GM12878 (cell line): ENCODE measurements around the gene PDIA5. TPM values are rescaled to one million over a fixed set of nuclear protein-coding genes. Genes with fewer than 3 reads are reported as not detected.

Experiments
- ATAC-seq: fragments of 200-7000 bp; cut with Tn5 transposase; 3 replicates; pipeline ENCODE4 v1.9.1; 2020; ENCODE audit warnings: mild to moderate bottlenecking, moderate library complexity
- BruUV-seq: library from RNA; stranded (reverse); fragments of 400-500 nt; replicated peaks from 2 replicates; lab custom pipeline; 2021; lab: Mats Ljungman, UMichigan
- CTCF ChIA-PET: fragments of 300-600 bp; sonication (Branson Sonifier 250); formaldehyde crosslinking; extraction: SDS; loops from one replicate; lab custom pipeline; 2021; ENCODE audit warnings: inconsistent platforms; lab: Yijun Ruan, JAX
- POLR2A ChIA-PET: fragments of 350-600 bp; formaldehyde crosslinking; extraction: SDS; loops from one replicate; lab custom pipeline; 2021; ENCODE audit warnings: inconsistent platforms; lab: Charles Lee
- RAD21 ChIA-PET: fragments of 300-600 bp; sonication (Branson Sonifier 250); formaldehyde crosslinking; loops from one replicate; lab custom pipeline; 2023; ENCODE audit warnings: antibody characterized with exemption; ENCODE audit not compliant: unreplicated experiment; lab: Charles Lee
- SMC1A ChIA-PET: fragments of 300-600 bp; sonication (Branson Sonifier 250); formaldehyde crosslinking; loops from one replicate; lab custom pipeline; 2023; ENCODE audit not compliant: unreplicated experiment, uncharacterized antibody; lab: Charles Lee
- DNase-seq: peaks from one replicate; pipeline ENCODE4 v3.0.0-alpha.2; 2011; ENCODE audit warnings: low read depth, low spot score
- FAIRE-seq: peaks from 3 replicates; lab custom pipeline; 2011; peaks lifted over from hg19 to GRCh38; lab: Jason Lieb, UNC
- H2AFZ ChIP-seq: 2 replicates; pipeline ENCODE4 v1.6.0; 2011; ENCODE audit warnings: low read depth, low read length, control low read depth; ENCODE audit not compliant: control insufficient read depth
- H3K27ac ChIP-seq: 2 replicates; pipeline ENCODE4 v1.5.1; 2011; ENCODE audit warnings: control low read depth; ENCODE audit not compliant: control insufficient read depth, insufficient read depth
- H3K27me3 ChIP-seq, 2 experiments: replicated peaks in 1 of 2; 2 replicates each; pipeline versions ENCODE4 v1.6.0 to v1.6.1; 2011; ENCODE audit warnings: low read length in 1 of 2; ENCODE audit not compliant: control insufficient read depth in 2 of 2, insufficient read depth in 2 of 2
- H3K36me3 ChIP-seq, 2 experiments: 2 replicates each; pipeline ENCODE4 v1.5.1; 2011; ENCODE audit warnings: low read length in 1 of 2; ENCODE audit not compliant: control insufficient read depth in 2 of 2, insufficient read depth in 2 of 2
- H3K4me1 ChIP-seq: 2 replicates; pipeline ENCODE4 v1.6.1; 2011; ENCODE audit warnings: mild to moderate bottlenecking, low read length, moderate library complexity, mixed read lengths; ENCODE audit not compliant: control insufficient read depth, insufficient read depth
- H3K4me2 ChIP-seq: 2 replicates; pipeline ENCODE4 v1.6.0; 2011; ENCODE audit warnings: control low read depth; ENCODE audit not compliant: control insufficient read depth, insufficient read depth
- H3K4me3 ChIP-seq: fragments of 200-600 bp; sonication (generic); 2 replicates; pipeline ENCODE4 v1.5.1; 2016
- H3K79me2 ChIP-seq: 2 replicates; pipeline ENCODE4 v1.6.0; 2011; ENCODE audit warnings: low read length; ENCODE audit not compliant: control insufficient read depth, insufficient read depth
- H3K9ac ChIP-seq: 2 replicates; pipeline ENCODE4 v1.8.0; 2011; ENCODE audit warnings: low read length, control low read depth, mixed read lengths; ENCODE audit not compliant: control insufficient read depth, insufficient read depth
- H3K9me3 ChIP-seq: replicated peaks from 3 replicates; pipeline ENCODE4 v1.5.1; 2011; ENCODE audit warnings: mild to moderate bottlenecking, low read length; ENCODE audit not compliant: control insufficient read depth, insufficient read depth
- H4K20me1 ChIP-seq: 2 replicates; pipeline ENCODE4 v1.6.0; 2011; ENCODE audit not compliant: control insufficient read depth, insufficient read depth
- BCL11A ChIP-seq: IDR thresholded peaks from 2 replicates; pipeline ENCODE4 v1.6.1; 2011; ENCODE audit warnings: low read depth, low read length
- BRCA1 ChIP-seq: IDR thresholded peaks from 2 replicates; pipeline ENCODE4 v1.6.1; 2011; ENCODE audit warnings: low read depth, low read length, improper control_type of control experiment
- CBFB ChIP-seq: IDR thresholded peaks from 2 replicates; pipeline ENCODE4 v1.6.1; 2016; ENCODE audit warnings: antibody characterized with exemption, low read depth
- CHD4 ChIP-seq: fragments of 200-600 bp; sonication (generic); IDR thresholded peaks from 2 replicates; pipeline ENCODE4 v1.6.1; 2016; ENCODE audit warnings: mild to moderate bottlenecking
- EED ChIP-seq: sonication (generic); IDR thresholded peaks from 2 replicates; pipeline ENCODE4 v1.6.1; 2016; ENCODE audit warnings: antibody characterized with exemption, low read depth
- FOS ChIP-seq: IDR thresholded peaks from 3 replicates; pipeline ENCODE4 v1.6.1; 2011; ENCODE audit warnings: borderline replicate concordance; ENCODE audit not compliant: insufficient read length; ENCODE audit errors: extremely low read depth
- FOXM1 ChIP-seq: IDR thresholded peaks from 2 replicates; pipeline ENCODE4 v1.6.1; 2012; ENCODE audit warnings: low read depth, mild to moderate bottlenecking, inconsistent platforms, low read length, moderate library complexity
- HCFC1 ChIP-seq: fragments of 150-350 bp; IDR thresholded peaks from 2 replicates; pipeline ENCODE4 v1.6.1; 2014; ENCODE audit warnings: low read length
- HDAC6 ChIP-seq: fragments of 200-600 bp; sonication (generic); IDR thresholded peaks from one replicate; pipeline ENCODE4 v1.8.0; 2017; ENCODE audit warnings: antibody characterized with exemption; ENCODE audit not compliant: unreplicated experiment
- KLF5 ChIP-seq: fragments of 450-650 bp; IDR thresholded peaks from 2 replicates; pipeline ENCODE4 v1.6.1; 2014; ENCODE audit warnings: mild to moderate bottlenecking; ENCODE audit not compliant: partially characterized antibody
- MEF2A ChIP-seq: IDR thresholded peaks from 2 replicates; pipeline ENCODE4 v1.6.1; 2011; ENCODE audit warnings: low read depth, mild to moderate bottlenecking, low read length, moderate library complexity; ENCODE audit not compliant: insufficient read depth
- NBN ChIP-seq: fragments of 450-650 bp; IDR thresholded peaks from 2 replicates; pipeline ENCODE4 v1.6.1; 2016
- NR2C2 ChIP-seq: IDR thresholded peaks from 2 replicates; pipeline ENCODE4 v1.6.1; 2011; ENCODE audit warnings: borderline replicate concordance, low read depth; ENCODE audit not compliant: control insufficient read depth, insufficient read length
- POLR2AphosphoS2 ChIP-seq: IDR thresholded peaks from 2 replicates; pipeline ENCODE4 v1.6.1; 2011; ENCODE audit warnings: low read depth, mild to moderate bottlenecking, low read length, improper control_type of control experiment, moderate library complexity
- RELA ChIP-seq: fragments of 450-650 bp; IDR thresholded peaks from 2 replicates; pipeline ENCODE4 v1.8.0; 2014; ENCODE audit warnings: borderline replicate concordance; ENCODE audit not compliant: partially characterized antibody
- SIX5 ChIP-seq: IDR thresholded peaks from 2 replicates; pipeline ENCODE4 v1.6.1; 2011; ENCODE audit warnings: mild to moderate bottlenecking, low read depth, low read length, moderate library complexity; ENCODE audit not compliant: severe bottlenecking
- SREBF2 ChIP-seq: IDR thresholded peaks from 2 replicates; pipeline ENCODE4 v1.6.1; 2012; ENCODE audit warnings: mild to moderate bottlenecking, low read length
- SRF ChIP-seq, 2 experiments: IDR thresholded peaks; 2 replicates each; pipeline ENCODE4 v1.6.1; 2011; ENCODE audit warnings: low read depth in 2 of 2, low read length in 2 of 2, mild to moderate bottlenecking in 1 of 2, moderate library complexity in 1 of 2
- YBX1 ChIP-seq: fragments of 450-650 bp; IDR thresholded peaks from 2 replicates; pipeline ENCODE4 v1.6.1; 2016; ENCODE audit warnings: antibody characterized with exemption
- YY1 ChIP-seq: IDR thresholded peaks from 2 replicates; pipeline ENCODE4 v1.6.1; 2011; ENCODE audit warnings: low read depth, mild to moderate bottlenecking, low read length
- ZNF622 ChIP-seq: fragments of 450-650 bp; IDR thresholded peaks from 2 replicates; pipeline ENCODE4 v1.6.1; 2017; ENCODE audit warnings: mild to moderate bottlenecking, inconsistent platforms
- ZSCAN29 ChIP-seq: fragments of 450-650 bp; IDR thresholded peaks from 2 replicates; pipeline ENCODE4 v1.6.1; 2017; ENCODE audit warnings: mild to moderate bottlenecking, moderate library complexity
- WGBS: methylation state at CpG from one replicate; pipeline ENCODE4 v1.1.6; 2016; ENCODE audit warnings: low lambda C conversion rate; ENCODE audit not compliant: insufficient replicate concordance, insufficient coverage; ENCODE audit errors: missing lambda C conversion rate; 5-methylcytosine and 5-hydroxymethylcytosine counted together
- in situ Hi-C: fragments of 300-500 bp; cut with MboI; formaldehyde crosslinking; loops from 9 replicates; pipeline ENCODE4 v1.14.3; 2018; ENCODE audit warnings: mixed read lengths
- intact Hi-C: fragments of 100-400 bp; cut with micrococcal nuclease; formaldehyde crosslinking; loops from one replicate; pipeline ENCODE4 v1.14.2; 2022; ENCODE audit not compliant: unreplicated experiment
- polyA plus RNA-seq, 11 experiments: library from polyadenylated mRNA; depleted of rRNA in 4 of 11; unstranded in 6 of 11; stranded (reverse) in 5 of 11; fragments of >200 nt; fragmentation: Nextera tagmentation in 4 of 11; fragmentation: Illumina TruSeq in 1 of 11; extraction: Ambion mirVana in 4 of 11; extraction: Trizol in 1 of 11; gene quantifications; 1 replicate in 1 of 11; 2 replicates in 10 of 11; pipeline versions ENCODE4 v1.2.1 to v1.2.3, GENCODE V29; 2011 to 2016; ENCODE audit warnings: inconsistent platforms in 2 of 11, missing spikeins in 2 of 11, low read depth in 1 of 11
- total RNA-seq, 4 experiments: library from RNA; depleted of rRNA in 3 of 4; stranded (reverse); fragments of >200 nt in 3 of 4; fragmentation: Illumina TruSeq in 1 of 4; extraction: Trizol in 1 of 4; gene quantifications; 2 replicates each; pipeline versions ENCODE4 v1.2.1 to v1.2.3, GENCODE V29; 2013 to 2021

PDIA5 gene
- total and polyA plus RNA-seq, 10 of the 15 experiments (the other 5 are each of a cell fraction or from before 2014, with no cell fraction given): 4.1 to 24.8 (median 19.2) TPM

DNA sequence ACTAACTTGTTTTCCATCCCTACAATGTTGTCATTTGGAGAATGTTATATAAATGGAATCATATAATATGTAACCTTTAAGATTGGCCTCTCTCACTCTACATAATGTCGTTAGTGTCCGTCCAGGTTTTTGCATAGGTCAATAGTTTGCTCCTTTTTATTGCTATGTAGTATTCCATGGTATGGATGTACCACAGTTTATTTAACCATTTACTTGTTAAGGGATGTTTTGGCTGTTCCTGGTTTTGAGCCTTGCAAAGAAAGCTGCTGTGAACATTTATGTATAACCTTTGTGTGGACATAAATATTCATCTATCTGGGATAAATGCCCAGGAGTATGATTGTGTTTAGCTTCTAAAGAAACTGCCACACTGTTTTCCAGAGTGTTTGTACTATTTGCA lies 100.9 kb downstream of the PDIA5 start:
- RAD21 ChIA-PET: no interaction called here
- no peak overlapping the region for H3K9ac ChIP-seq
- H4K20me1 ChIP-seq: no peaks in the 10 kb centered on the region
- in situ Hi-C loops (no loop called here), intact Hi-C loops (no loop called here)
- SMC1A ChIA-PET: interaction anchor here (1.1 kb wide), 2 partner anchors 14 to 34 kb away, joined by 3 read pairs; partner anchors contain the start of gene SEC22A
- TF ChIP-seq SREBF2 (no peak), CHD4 (no peak), SIX5 (no peak), BRCA1 (no peak), NBN (no peak), YY1 (no peak), BCL11A (no peak)
- CTCF ChIA-PET: no interaction called here
- no peaks in the 10 kb centered on the region for H3K27me3 ChIP-seq
- BruUV-seq: no TSS peak
- no peaks in the 10 kb centered on the region for H3K4me1 ChIP-seq
- no peak overlapping the region for H2AFZ ChIP-seq
- ATAC-seq (no peak), DNase-seq (no peak), FAIRE-seq (no peak)
- no peak overlapping the region for H3K4me2 ChIP-seq
- no peak overlapping the region for H3K27ac ChIP-seq
- POLR2A ChIA-PET: no interaction called here
- no peak overlapping the region for H3K4me3 ChIP-seq
- 77% methylated on average over 2 of the region's 2 CpGs for WGBS
- H3K36me3 ChIP-seq: peaks cover 0 to 4% of the 10 kb centered on the region in 2 experiments; a peak in 2 of 4 replicates
- no peaks in the 10 kb centered on the region for H3K79me2 ChIP-seq
- no peaks in the 10 kb centered on the region for H3K9me3 ChIP-seq

- Histone ChIP-seq H4K20me1 (no peaks in the 10 kb centered on the region), H3K4me1 (no peaks in the 10 kb centered on the region), H3K9ac (no peak overlapping the region)
- no peak for ATAC-seq
- TF ChIP-seq YBX1: no peak
- no peak for TF ChIP-seq HDAC6
- no peak for TF ChIP-seq RELA
- no peak for TF ChIP-seq ZNF622
- TF ChIP-seq CBFB: no peak
- TF ChIP-seq EED: no peak
- no peak for TF ChIP-seq SRF (IDR thresholded peaks at IDR 0.05; ENCODE audit: low read depth in 2 of 2, low read length in 2 of 2)
- no peak for TF ChIP-seq NBN
- TF ChIP-seq MEF2A: no peak
- no peak for TF ChIP-seq ZSCAN29
- TF ChIP-seq NR2C2: no peak
- no peak for TF ChIP-seq KLF5
- no peak for TF ChIP-seq FOXM1
- TF ChIP-seq YY1: no peak
- TF ChIP-seq FOS: no peak
- no peak for TF ChIP-seq HCFC1
- no peak for TF ChIP-seq POLR2AphosphoS2
- TF ChIP-seq, all 136 proteins: peak for 0
- H2AFZ ChIP-seq: no peak overlapping the region
- H3K4me2 ChIP-seq: no peak overlapping the region
- in situ Hi-C loops: no loop called here
- H3K27ac ChIP-seq: no peak overlapping the region
- peaks cover 0 to 4% of the 10 kb centered on the region in 2 experiments; a peak in 2 of 4 replicates for H3K36me3 ChIP-seq
- BruUV-seq: no TSS peak
- H3K9me3 ChIP-seq: no peaks in the 10 kb centered on the region
- DNase-seq: no peak
- no peaks in the 10 kb centered on the region for H3K27me3 ChIP-seq
- ChIA-PET SMC1A (interaction anchor here (0.9 to 1.1 kb wide), 3 partner anchors 9 to 34 kb away, joined by 3 read pairs; partner anchors contain the start of gene SEC22A), POLR2A (no interaction called here), RAD21 (no interaction called here), CTCF (no interaction called here)
- intact Hi-C loops: no loop called here
- no peaks in the 10 kb centered on the region for H3K79me2 ChIP-seq
- no peak overlapping the region for H3K4me3 ChIP-seq
- no peak for FAIRE-seq
Observed at GRCh38 chr3:123168122-123168521, 101.3 kb downstream of the PDIA5 start.
